T-helper 1 cell (primary cell): ENCODE results near the gene EBI3.
"Not testable (repeated sequence)": the region's sequence is repeated elsewhere in the genome, so short reads cannot be mapped to it uniquely, and the experiment has no call there.

ENCODE experiments used
- DNase-seq, 5 donors: peaks; one replicate each; pipeline ENCODE4 v3.0.0-alpha.2; 2012 to 2020

EBI3 gene

DNA sequence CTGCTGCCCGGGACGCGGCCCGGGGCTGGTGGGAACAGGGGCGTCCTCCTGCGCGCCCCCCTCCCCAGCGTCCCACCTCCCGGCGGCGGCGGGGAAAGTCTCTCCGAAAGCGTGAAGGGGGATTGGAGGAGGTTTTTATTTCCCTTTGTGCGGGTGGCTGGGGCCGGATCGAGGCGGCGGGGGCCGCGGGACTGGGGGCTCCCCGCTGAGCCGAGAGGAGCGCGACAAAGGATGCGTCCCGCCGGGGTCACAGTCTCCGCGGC, 49.9 kb downstream of the EBI3 start:
- DNase-seq, result no peak

DNA sequence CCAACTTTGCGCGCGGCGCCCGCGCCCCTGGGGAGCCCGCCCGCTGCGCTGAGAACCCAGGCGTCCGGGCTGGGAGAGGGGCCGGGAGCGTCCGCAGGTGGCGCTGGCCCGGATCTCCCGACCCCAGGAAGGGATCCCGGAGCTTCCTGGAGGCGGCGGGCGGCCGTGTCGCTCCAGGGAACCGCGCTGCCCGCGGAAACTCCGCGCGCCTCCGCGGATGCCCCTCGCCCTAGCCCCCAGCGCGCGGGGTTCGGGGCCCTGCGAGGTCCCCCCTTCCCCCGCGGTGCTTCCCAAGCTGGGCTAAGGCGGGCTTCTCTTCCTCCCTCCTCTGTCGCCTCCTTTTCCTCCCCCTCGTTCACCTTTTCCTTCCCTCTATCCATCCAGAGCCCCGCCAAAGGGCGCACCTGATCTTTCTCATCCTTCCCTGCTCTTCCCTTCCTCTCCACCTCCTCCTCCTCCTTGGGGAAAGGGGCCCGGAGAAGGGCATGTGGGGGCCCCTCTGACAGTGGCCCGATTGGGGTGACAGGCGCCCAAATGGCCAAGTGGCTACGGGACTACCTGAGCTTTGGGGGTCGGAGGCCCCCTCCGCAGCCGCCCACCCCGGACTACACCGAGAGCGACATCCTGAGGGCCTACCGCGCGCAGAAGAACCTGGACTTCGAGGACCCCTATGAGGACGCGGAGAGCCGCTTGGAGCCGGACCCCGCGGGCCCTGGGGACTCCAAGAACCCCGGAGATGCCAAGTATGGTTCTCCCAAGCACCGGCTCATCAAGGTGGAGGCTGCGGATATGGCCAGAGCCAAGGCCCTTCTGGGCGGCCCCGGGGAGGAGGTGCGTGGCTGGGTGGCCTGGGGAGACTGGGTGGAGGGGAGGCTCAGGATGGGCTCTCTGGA, 50.5 kb downstream of the EBI3 start:
- no peak for DNase-seq

DNA sequence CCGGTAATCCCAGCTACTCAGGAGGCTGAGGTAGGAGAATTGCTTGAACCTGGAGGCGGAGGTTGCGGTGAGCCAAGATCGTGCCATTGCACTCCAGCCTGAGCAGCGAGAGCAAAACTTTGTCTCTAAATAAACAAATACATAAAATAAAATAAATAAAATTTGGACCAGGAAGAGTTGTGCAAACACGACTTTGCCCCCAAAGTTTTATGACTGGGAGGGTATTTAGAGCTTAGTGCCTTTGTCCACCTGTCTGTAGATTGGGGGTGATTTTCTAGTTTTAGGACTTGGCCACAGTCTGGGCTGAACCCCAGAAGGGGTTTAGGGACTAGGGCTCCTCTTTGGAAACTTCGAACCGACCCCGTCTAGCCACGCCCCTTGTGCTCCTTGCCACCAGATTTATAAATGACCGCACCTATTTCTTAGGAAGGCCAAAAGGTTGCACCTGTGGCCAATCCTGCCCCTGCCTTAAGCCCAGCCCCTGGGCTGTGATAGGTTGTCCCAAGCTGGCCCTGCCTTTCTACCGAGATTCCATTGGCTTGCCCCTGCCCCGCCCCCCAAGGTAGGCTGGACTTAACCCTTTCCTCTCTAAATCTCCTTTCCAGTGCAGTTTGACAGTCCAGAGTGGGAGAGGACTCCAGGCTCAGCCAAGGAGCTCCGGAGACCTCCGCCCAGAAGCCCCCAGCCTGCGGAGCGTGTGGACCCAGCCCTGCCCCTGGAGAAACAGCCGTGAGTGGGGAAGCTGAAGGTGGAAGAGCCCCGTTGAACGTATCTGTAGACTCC, 55.0 kb downstream of the EBI3 start:
- DNase-seq, result no peak

DNA sequence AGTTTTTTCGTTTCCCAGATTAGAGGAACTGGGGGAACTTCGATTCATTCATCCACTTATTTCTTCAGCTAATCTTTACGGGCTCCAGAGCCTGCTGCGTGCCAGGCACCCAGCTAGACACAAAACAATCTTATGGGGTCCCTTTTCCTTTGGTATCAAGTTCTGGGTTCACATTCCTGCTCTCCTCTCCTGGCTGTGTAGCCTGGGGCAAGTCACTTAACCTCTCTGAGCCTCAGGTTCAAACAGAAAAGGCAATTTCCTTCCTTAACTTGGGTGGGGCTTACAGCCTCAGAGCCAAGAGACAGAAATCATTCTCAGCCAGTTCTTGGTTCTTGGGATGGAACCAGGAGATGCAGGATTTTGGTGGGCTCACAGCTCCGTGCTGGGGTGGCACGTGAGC, 55.7 kb downstream of the EBI3 start:
- no peak for DNase-seq

DNA sequence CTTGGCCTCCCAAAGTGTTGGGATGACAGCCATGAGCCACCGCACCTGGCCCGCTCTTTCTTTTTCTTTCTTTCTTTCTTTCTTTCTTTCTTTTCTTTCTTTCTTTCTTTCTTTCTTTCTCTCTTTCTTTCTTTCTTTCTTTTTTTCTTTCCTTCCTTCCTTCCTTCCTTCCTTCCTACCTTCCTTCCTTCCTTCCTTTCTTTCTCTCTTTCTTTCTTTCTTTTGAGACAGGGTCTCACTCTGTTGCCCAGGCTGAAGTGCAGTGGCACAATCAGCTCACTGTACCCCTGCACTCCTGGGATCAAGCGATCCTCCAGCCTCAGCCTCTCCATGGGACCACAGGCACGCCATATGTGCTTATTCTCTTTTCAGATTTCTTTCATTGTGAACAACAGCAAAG, 56.8 kb downstream of the EBI3 start:
- DNase-seq, result not testable (repeated sequence)
